Tracheal epithelial cell (primary cell): ENCODE measurements around the gene MED13L. TPM values are rescaled to one million over a fixed set of nuclear protein-coding genes. Genes with fewer than 3 reads are reported as not detected.

Experiments
- total RNA-seq: library from RNA; depleted of rRNA; stranded (reverse); fragments of >200 nt; gene quantifications from 2 replicates; pipeline ENCODE4 v1.2.1, GENCODE V29; 2014

MED13L gene
- 38.2 and 74.5 TPM in 2 replicates for total RNA-seq

DNA sequence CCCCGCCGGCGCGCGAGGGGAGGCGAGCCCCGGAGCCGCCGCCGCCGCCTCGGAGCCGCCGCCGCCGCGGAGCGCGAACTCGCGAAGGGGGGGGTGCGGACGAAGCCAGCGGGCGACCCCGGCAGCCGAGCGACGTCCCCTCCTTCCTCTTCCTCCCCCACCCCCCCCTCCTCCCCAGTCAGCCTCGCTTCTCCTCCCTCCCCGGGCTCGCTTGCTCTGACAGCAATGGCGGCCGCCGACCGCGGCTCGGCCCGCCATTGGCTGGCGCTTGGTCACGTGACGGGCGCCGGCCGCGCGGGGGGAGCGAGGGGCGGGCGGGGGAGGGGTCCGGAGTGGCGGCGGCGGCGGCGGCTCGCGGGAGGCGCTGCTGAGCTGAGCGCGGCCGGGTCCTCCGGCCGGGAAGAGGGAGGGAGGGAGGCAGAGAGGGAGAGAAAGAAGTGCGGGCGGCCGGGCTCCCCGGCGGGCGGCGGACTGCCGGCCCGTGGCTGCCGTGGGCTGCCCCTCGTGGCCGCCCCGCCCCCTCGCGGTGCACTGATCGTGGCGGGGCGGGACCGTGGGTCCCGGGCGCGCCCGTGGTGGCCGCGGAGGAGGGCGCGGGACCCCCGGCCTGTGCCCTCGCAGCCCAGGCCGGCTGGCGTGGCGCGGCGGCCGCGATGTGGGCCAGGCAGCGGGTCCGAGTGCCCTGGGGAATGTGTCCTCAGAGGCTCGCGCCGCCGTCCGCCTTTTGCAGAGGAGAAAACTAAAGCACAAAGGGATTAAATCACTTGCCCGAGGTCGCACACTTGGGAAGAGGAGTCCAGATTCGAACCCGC, at the start of gene MED13L:
MED13L (minus strand) TSS at position 227 of the 812 bp plus-strand sequence. CDS start 562 bp downstream, outside the sequence.

